GM12801 (cell line): ENCODE results near the gene TEDC2.

Experiments
- TF ChIP-seq, protein P1 (sequence below): IDR thresholded peaks from one replicate; pipeline ENCODE4 v1.5.1; 2011; ENCODE audit warnings: control low read depth; ENCODE audit not compliant: insufficient read length; ENCODE audit errors: extremely low read depth

The TEDC2 gene

DNA sequence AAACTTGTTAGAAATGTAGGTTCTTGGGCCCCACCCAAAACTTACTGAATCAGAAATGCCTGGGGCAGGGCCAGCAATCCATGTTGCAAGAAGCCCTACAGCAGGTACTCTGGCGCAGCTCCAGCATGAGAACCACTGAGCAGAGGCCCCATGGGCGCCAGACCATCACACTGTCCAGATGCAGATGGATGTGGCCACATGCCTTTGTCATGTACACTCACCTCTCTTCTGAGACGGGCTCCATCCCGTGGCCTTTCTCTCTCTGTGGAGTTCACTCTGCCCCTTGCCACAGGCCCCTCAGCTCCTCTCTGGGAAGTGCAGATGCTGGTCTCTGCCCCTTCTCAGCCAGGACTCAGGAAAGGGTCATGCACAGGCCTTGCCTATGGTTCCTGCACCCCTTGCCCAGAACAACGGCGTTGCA, 33.0 kb upstream of the TEDC2 start:
- TF ChIP-seq, protein P1, sequence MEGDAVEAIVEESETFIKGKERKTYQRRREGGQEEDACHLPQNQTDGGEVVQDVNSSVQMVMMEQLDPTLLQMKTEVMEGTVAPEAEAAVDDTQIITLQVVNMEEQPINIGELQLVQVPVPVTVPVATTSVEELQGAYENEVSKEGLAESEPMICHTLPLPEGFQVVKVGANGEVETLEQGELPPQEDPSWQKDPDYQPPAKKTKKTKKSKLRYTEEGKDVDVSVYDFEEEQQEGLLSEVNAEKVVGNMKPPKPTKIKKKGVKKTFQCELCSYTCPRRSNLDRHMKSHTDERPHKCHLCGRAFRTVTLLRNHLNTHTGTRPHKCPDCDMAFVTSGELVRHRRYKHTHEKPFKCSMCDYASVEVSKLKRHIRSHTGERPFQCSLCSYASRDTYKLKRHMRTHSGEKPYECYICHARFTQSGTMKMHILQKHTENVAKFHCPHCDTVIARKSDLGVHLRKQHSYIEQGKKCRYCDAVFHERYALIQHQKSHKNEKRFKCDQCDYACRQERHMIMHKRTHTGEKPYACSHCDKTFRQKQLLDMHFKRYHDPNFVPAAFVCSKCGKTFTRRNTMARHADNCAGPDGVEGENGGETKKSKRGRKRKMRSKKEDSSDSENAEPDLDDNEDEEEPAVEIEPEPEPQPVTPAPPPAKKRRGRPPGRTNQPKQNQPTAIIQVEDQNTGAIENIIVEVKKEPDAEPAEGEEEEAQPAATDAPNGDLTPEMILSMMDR: no peak

DNA sequence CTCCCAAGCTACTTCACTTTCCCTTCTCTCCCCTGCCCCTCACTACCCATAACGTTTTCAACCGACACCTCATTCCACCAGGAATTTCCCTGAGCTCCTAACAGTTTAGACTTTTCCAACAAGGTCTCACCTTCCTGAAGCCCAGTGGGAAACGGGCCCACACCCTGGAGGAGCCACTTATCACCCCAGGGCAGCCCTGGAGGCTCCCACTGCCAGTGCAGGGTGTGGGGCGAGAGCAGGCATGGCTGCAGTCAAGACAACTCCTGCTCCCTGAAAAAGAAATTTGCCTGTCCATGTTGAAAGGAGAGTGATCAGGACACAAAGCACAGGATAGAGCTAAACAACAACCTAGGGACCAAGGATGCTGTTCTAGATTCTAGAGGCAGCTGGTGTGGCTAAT, 32.4 kb upstream of the TEDC2 start:
- TF ChIP-seq, protein P1: no peak

DNA sequence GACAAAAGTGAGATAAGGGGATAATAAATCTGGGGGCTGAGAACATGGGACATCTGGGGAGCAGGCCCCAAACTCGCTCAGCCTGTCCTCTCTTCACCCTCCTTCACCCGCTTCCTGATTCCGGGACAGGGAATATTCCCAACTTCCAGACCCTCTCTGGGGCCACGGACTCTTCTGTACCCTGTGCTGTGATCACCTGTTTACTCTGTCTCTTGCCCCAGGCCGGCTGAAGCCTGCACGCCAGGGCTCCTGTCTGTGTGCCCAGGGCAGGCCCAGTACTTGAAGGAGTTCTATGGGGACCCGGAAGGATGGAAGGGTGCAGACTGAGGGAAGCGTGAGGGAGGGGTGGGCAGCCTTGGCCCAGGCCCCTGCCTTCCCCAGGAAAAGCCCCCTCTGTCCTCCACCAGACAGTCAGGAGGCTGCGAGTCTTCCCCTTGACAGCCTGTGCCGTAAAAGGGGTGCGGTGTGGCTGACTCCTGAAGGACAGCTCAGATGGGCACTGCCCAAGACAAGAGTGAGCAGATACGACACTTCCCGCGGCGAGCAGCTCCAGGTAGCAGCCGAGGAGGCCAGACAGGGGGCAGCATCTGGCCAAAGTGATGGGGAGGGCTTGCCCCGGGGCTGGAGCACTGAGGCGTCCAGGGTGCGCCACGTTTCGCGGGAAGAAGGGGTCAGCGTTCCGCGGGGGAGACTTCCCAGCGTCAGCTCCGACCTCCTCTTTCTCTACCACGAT, 31.7 kb upstream of the TEDC2 start:
- TF ChIP-seq, protein P1: no peak

DNA sequence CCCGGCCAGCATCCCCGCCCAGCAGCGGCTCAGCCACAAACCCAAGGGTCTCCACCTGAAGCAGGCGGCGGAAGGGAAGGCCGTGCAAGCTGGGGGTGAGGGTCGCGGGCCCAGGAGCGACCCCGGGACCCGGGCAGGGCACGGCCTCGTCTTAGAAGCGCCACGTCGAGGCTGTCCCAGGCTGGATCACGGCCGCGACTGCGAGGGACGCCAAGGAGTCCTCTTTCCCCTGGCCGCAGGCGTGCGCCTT, 31.2 kb upstream of the TEDC2 start:
- TF ChIP-seq, protein P1: no peak

DNA sequence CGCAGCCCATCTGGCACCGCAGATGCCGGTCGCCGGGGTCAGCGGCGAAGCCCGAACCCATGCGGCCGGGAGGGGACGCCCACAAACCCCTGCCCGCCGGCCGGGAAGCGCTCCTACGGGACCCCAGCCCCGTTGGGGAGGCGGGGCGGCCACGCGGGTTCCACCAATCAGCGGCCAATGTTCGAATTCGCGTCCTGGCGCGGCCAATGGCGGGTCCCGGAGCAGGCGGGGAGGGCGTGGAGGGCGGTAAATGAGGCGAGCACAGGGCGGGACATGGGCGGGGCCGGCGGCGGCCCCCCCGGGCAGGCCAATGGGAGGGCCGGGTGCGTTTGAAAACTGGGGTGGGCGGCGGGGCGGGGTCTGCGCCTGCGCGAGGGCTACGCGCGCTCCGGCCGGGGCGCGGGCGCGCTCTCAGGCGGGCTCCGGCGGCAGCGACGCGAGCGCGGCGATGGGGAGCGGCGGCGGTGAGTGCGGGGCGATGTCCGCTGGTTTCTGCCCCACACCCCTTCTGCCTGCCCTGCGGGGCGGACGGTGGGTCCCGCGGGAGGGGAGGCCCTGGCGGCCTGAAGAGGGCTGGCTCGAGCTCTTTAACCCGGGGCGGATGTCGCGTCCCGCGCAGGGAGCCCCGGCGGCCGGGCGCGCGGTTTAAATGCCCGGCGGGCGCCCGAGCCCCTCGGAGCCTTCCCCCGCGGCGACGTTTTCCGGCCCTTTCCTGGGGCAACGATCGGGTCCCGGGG, 30.7 kb upstream of the TEDC2 start, which contains the start of gene CCNF:
Gene CCNF, plus strand, starts transcription at position 414 of the 737 bp plus-strand sequence. Its CDS starts 35 bp downstream, at position 449.
- TF ChIP-seq, protein P1: no peak

DNA sequence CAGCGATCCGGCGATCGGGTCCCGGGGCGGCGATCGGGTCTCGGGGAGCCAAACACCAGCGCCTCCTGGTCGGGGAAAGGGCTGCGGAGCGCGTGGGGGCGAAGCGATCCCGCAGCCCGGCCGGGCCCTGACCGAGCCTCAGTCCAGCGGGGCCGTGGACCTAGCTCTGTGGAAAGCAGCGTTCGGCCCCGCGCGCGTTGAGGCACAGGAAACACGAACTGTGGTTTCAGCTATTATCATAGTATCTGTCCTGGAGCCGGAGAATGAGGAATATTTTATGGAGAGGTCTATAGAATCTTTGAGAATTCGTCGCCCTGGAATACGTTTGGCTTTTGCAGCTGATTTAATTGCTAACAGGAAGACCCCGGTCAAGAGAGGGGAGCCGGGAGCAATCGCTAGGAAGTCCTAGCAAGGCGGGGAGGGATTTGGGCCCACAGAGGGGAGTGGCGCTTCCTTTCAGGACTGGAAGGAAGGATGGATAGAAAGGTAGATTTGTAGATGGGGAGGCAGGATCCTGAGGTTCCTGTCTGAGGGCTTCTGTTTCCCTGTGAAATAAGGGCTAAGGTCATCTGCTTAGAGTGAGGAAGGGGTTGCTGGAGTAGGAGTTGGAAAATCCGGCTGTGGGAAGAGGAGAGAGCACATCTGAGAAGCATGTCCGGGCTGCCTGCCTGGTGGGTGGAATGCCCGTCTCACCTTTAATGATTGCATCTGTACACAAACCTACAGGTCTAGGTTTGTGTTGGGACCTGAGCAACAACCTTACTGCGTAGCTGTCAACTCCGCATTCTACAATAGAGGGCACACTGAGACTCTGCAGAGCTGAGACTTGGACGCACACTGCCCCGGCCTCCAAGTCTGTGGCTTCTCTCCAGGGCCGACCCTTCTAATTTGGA, 29.9 kb upstream of the TEDC2 start:
- TF ChIP-seq, protein P1: no peak

DNA sequence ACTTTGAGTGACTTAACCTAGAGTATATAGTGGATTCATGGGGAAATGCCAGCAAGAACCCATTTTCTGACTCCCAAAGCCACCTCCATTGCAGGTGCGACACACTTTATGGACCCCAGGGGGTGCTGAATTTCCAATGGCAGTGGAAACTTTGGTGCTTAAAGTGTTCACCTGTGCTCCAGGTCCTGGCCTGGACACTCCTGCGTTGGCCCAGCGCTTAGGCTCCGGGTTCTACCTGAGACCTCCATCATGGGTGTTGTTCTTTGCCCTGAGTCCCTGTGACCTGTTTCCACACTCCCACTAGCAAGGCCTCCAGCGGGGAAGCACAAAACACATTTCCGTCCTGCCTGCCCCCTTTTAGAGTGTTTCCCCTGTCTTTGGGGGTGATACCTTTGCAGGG, 27.6 kb upstream of the TEDC2 start:
- TF ChIP-seq, protein P1: no peak
